GM12874 (cell line): Measurements from ENCODE around the gene TMEM163.

Source experiments
- TF ChIP-seq, protein P1 (sequence below): IDR thresholded peaks from 2 replicates; pipeline ENCODE4 v1.5.1; 2011; ENCODE audit warnings: low read depth, mild to moderate bottlenecking, control low read depth, low read length, moderate library complexity; ENCODE audit not compliant: insufficient read depth

TMEM163 gene

DNA sequence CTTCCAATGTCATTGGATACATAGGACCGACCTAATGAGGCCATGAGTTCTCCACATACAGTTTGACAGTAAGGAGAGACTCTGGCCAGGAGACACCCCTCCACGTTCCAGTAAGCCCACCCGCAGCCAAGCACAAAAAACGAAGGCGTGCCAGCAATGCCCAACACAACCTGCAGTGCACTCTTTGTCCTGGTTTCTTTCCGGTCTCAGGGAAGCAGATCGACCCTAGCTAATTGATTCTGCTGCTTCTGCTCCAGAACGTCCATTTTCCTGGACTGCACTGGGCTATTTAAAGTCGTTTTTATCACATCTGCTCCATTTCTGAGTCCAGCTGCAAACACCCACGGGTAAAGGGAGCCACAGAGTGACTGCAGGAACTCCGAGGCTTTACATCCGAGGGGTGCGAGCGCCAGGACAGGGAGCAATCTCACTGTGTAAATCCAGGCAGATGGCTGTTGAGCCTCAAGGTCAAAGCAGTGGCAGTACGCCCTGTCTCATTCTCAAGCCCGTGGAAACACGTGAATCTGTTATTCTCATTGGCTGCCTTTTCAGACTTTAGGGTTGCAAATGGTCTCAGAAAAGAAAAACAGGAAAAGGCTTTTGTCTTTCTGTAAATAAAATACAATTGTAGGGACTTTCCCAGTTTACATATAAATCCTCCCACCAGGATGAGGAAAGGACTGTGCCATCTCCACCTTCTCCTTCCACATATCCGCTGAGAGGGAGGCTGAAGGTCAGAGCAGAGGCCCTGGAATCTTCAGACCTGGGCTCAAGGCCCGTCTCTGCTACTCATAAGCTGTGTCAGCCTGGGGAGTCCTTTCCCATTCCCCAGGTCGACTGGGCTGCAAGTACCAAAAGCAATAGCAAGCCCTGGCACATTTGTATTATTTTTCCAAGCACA is 40.7 kb downstream of the TMEM163 start:
- TF ChIP-seq, protein P1, sequence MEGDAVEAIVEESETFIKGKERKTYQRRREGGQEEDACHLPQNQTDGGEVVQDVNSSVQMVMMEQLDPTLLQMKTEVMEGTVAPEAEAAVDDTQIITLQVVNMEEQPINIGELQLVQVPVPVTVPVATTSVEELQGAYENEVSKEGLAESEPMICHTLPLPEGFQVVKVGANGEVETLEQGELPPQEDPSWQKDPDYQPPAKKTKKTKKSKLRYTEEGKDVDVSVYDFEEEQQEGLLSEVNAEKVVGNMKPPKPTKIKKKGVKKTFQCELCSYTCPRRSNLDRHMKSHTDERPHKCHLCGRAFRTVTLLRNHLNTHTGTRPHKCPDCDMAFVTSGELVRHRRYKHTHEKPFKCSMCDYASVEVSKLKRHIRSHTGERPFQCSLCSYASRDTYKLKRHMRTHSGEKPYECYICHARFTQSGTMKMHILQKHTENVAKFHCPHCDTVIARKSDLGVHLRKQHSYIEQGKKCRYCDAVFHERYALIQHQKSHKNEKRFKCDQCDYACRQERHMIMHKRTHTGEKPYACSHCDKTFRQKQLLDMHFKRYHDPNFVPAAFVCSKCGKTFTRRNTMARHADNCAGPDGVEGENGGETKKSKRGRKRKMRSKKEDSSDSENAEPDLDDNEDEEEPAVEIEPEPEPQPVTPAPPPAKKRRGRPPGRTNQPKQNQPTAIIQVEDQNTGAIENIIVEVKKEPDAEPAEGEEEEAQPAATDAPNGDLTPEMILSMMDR = no peak

DNA sequence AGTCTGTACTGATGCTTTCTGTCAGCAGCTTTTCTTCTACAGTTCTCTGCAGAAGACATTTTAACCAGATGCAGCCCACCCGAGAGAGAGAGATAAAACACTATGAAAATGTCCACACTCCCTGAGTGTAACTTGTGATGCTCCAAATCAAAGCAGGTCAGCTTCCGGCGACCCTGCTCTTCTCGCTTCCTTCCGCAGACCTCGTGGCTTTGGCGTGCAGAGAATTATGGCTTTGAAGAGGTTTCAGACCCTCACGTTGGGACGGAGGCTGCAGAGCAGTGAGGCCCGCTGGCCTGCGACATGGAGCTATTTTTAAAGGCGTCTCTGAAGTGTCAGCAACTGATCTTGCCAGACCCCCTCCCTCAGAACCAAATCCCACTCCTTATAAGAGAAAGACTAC is 41.8 kb downstream of the TMEM163 start:
- TF ChIP-seq, protein P1 = no peak

DNA sequence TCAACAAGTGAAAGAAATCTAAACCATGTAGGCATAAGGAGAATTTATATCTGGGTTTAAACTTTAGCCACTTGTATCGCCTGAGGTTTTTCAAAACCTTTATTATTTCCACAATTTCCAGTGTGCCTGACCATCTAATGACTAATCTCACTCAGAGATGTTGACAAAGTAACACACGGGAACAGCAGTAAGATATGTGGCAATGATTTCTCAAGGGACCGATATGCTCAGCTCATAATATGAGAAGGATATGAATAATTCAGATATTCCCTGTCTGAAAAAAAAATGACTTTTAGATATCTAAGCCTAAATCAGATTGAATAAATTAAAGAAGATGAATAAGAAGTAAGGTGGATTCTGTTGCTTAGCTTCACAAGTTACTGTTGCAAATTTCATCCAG is 43.5 kb downstream of the TMEM163 start:
- TF ChIP-seq, protein P1 = no peak

DNA sequence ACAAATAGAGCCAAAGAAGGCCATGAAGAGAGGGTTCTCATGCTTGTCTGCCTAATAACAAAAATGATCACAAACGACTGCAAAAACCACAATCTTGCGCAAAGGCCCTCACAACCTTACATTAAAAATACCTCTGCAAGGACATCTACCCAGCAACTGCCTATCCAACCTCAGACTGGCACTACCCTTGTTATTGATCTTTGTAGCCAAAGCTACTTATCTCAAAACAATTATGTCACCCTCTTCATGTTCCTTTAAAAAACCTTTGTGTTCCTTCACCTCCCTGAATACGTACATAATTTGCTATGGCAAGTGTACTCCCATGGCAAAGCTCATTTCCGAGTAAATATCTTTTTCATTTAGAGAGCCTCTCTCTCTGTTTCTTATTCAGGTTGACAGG is 44.1 kb downstream of the TMEM163 start:
- TF ChIP-seq, protein P1 = no peak

DNA sequence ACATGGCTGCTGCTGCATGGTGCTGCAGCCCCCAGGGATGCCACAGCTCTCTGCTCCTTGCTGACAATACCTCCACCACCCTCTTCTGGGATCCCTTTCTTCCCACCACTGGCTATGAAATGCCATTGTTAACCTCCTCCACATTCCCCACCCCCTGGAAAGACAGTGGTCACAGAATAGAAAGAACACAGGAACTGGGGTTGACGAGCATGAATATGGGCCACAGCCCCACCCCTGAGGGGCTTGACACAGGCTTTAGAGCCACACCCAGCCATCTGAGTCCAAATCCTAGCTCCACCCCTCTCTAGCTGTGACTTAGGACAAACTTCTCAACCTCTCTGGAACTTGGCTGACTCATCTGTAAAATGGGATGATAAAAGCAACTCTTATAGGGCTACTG is 47.3 kb downstream of the TMEM163 start:
- TF ChIP-seq, protein P1 = no peak

DNA sequence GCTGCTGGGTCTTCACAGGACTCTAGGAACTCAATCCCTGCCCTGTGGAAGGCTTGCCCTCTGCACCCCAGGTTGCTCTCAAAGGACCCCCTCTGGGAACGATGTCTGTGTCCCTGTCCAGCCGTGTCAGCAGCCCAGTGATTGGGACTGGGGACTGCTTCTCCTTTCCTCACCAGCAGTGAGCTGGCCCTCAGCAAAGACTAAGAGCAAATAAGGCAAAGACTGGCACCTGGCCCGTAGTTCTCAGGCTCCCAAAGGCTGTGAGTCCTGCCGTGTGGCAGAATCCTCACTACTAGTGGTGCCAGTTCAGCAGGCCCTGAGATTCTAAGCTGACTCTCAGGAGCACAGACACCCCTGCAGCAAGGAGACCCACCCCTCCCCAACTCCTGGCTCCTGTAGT is 47.8 kb downstream of the TMEM163 start:
- TF ChIP-seq, protein P1 = no peak

DNA sequence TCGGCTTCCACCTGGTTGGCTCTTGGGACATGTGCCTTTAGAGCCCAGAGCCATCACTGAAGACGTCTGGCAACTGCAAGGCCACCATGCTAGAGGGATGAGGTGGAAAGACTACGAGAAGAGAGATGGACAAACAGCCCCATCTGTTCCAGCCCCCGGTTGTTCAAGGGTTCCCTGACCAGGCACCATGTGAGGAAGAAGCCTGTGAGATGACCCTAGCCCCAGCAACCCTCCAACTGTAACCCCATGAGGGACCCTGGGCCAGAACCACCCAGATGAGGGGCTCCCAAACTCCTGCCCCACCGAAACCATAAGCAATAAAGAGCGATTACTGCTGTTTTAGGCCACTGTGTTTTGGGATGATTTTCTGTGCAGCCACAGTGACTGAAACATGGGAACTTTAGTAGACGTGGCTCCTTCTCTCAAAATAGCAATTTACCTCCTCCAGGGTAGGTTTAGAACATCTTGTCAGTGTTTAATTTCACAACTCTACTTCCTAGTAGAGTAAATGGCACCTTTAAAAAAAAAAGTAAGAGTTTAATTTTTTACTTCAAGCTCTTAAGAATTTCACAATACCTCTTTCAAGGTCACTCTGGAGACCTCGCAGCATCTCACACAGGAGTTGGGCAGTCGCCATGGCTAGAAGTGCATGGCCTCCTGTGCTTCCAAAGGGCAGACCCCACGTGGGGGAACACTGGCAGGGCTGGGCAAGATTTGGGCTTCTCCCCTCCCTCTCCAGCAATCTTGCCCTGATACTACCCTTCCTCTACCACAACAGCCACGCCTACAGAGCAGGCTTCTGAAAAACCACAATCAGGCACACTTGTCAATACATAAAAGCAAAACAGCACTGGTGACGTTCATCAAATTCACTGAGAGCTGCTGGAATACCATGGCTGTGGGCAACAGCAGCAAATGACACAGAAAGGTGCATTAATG is 48.8 kb downstream of the TMEM163 start:
- TF ChIP-seq, protein P1 = no peak
